Upper lobe of left lung (tissue), 4 donors: ENCODE results near the gene ITGA1.

Experiments
- CTCF ChIP-seq, 6 experiments: fragments of 450-650 bp in 4 of 6; fragments of 200-600 bp in 2 of 6; sonication (generic) in 2 of 6; IDR thresholded peaks; one replicate each; pipeline ENCODE4 v1.5.1; 2016 to 2019; ENCODE audit warnings: antibody characterized with exemption in 6 of 6
- EP300 ChIP-seq, 4 donors: sonication (generic); formaldehyde crosslinking; IDR thresholded peaks; one replicate each; pipeline ENCODE4 v1.5.1; 2017; ENCODE audit warnings: antibody characterized with exemption in 4 of 4, control low read depth in 2 of 4
- POLR2A ChIP-seq, 4 donors: fragments of 450-650 bp; IDR thresholded peaks; one replicate each; pipeline ENCODE4 v1.5.1; 2016 to 2017; ENCODE audit warnings: antibody characterized with exemption in 4 of 4, mild to moderate bottlenecking in 2 of 4
- POLR2AphosphoS5 ChIP-seq, 2 donors: sonication (generic); formaldehyde crosslinking; IDR thresholded peaks; one replicate each; pipeline ENCODE4 v1.5.1; 2017; ENCODE audit warnings: antibody characterized with exemption in 2 of 2

GRCh38 chr5:52754051-52754450 lies 33.7 kb upstream of the ITGA1 start:
- TF ChIP-seq CTCF (IDR thresholded peaks at IDR 0.05) (no peak), POLR2A (IDR thresholded peaks at IDR 0.05) (no peak), POLR2AphosphoS5 (IDR thresholded peaks at IDR 0.05) (no peak), EP300 (IDR thresholded peaks at IDR 0.05) (no peak)
